Measurements from ENCODE around the gene AIRE. TPM values are rescaled to one million over a fixed set of nuclear protein-coding genes. Genes with fewer than 3 reads are reported as not detected.
A peak's percentile ranks its signal among the peaks of the same experiment; 100 is the strongest.

Gene AIRE
- total and polyA plus RNA-seq, 3 experiments from 2014 or later: 0.22 TPM; not detected in 2

DNA sequence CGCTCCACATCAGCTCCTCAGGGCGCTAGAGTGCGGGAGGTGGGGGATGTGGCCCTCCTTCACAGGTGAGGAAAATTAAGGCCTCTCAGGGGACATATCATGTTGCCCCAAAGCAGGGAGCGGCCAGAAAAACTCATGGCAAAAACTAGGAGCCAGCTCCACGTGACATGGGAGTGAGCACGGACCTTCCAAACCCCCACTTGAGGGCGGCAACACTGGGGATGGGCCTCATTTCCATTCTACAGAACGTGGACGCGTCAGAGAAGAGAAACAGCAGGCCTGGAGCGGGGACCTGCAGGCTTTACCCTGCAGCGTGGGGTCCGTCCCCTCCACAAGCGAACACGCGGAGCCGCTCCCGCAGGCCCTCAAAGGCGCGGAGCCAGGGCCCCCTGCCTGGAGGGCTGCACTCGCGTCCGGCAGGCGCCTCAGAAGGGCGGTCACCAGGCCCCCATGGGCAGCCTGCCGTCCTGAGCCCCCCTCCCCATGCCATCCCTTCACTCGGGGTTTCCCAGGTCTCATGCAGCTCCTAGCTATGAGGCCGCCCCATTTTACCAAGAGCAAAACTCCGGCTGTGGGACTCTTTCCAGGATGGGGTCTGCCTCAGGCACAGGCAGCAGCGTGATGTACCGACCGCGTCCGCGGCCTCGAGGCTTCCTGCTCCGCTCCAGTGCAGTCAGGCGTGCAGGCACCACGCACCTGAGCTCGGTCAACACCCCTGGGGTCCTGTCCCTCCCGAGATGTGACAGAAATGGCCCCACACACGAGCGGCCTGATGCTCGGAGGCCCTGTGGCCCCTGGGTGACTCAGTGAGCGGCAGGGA lies 48.0 kb downstream of the AIRE start:
- peaks cover 3 to 9% (median 7%) of the 10 kb centered on the region in 3 donors for H3K4me1 Mint-ChIP-seq
- Histone ChIP-seq H3K27ac (ENCODE audit: low read depth, low read length) (no peak overlapping the region), H3K9me3 (ENCODE audit: low read length) (no peaks in the 10 kb centered on the region), H3K36me3 (ENCODE audit: insufficient read depth, low read length) (peaks cover 7% of the 10 kb centered on the region), H3K4me1 (ENCODE audit: insufficient read depth, low read length) (peaks cover 7% of the 10 kb centered on the region), H3K4me3 (ENCODE audit: low read length) (no peak overlapping the region), H3K27me3 (ENCODE audit: insufficient read depth, low read length, poor library complexity, severe bottlenecking) (no peaks in the 10 kb centered on the region)
- peak overlapping the region in 1 of 8 donors; percentile 50 for H3K27ac Mint-ChIP-seq
- H3K36me3 Mint-ChIP-seq: peaks cover 0 to 41% (median 0%) of the 10 kb centered on the region in 3 donors
- no peaks in the 10 kb centered on the region for H3K9me3 Mint-ChIP-seq
- POLR2A ChIA-PET: no interaction called here
- no peaks in the 10 kb centered on the region for H3K27me3 Mint-ChIP-seq
- CTCF ChIA-PET: no interaction called here
- DNase-seq: peak in 1 of 5 donors; percentile 43
- H3K4me3 Mint-ChIP-seq: no peak overlapping the region

GRCh38 chr21:44334329-44335030 lies 48.8 kb downstream of the AIRE start:
- H3K27me3 Mint-ChIP-seq: no peaks in the 10 kb centered on the region
- ChIA-PET POLR2A (interaction anchor here (1.1 kb wide), 1 partner anchor 14 kb away, joined by 4 read pairs; no protein-coding TSS in a partner anchor), CTCF (no interaction called here)
- H3K27ac Mint-ChIP-seq: peak overlapping the region in 2 of 8 donors; percentile 36 to 52
- H3K4me3 ChIP-seq (ENCODE audit: low read length): no peak overlapping the region
- no peak overlapping the region for H3K27ac ChIP-seq (ENCODE audit: low read depth, low read length)
- H3K9me3 Mint-ChIP-seq: no peaks in the 10 kb centered on the region
- H3K4me3 Mint-ChIP-seq: no peak overlapping the region
- H3K4me1 Mint-ChIP-seq: peaks cover 4 to 11% (median 11%) of the 10 kb centered on the region in 3 donors
- H3K27me3 ChIP-seq (ENCODE audit: insufficient read depth, low read length, poor library complexity, severe bottlenecking): no peaks in the 10 kb centered on the region
- H3K9me3 ChIP-seq (ENCODE audit: low read length): no peaks in the 10 kb centered on the region
- no peak for DNase-seq
- H3K36me3 ChIP-seq (ENCODE audit: insufficient read depth, low read length): peaks cover 7% of the 10 kb centered on the region
- peaks cover 8% of the 10 kb centered on the region for H3K4me1 ChIP-seq (ENCODE audit: insufficient read depth, low read length)
- peaks cover 0 to 40% (median 0%) of the 10 kb centered on the region in 3 donors for H3K36me3 Mint-ChIP-seq

- CTCF ChIA-PET: no interaction called here
- Histone ChIP-seq H3K4me3 (ENCODE audit: low read length) (no peak overlapping the region), H3K27ac (ENCODE audit: low read depth, low read length) (no peak overlapping the region), H3K4me1 (ENCODE audit: insufficient read depth, low read length) (peaks cover 18% of the 10 kb centered on the region), H3K36me3 (ENCODE audit: insufficient read depth, low read length) (peaks cover 7% of the 10 kb centered on the region), H3K27me3 (ENCODE audit: insufficient read depth, low read length, poor library complexity, severe bottlenecking) (no peaks in the 10 kb centered on the region), H3K9me3 (ENCODE audit: low read length) (no peaks in the 10 kb centered on the region)
- Mint-ChIP-seq H3K4me1 (peaks cover 13 to 21% (median 20%) of the 10 kb centered on the region in 3 donors), H3K27ac (peak overlapping the region in 1 of 8 donors; percentile 52), H3K4me3 (no peak overlapping the region), H3K9me3 (no peaks in the 10 kb centered on the region), H3K36me3 (peaks cover 0 to 41% (median 0%) of the 10 kb centered on the region in 3 donors), H3K27me3 (no peaks in the 10 kb centered on the region)
- DNase-seq: no peak
- POLR2A ChIA-PET: interaction anchor here (1.1 kb wide), 1 partner anchor 15 kb away, joined by 4 read pairs; no protein-coding TSS in a partner anchor
Measured at GRCh38 chr21:44335266-44336059, 49.8 kb downstream of the AIRE start.

DNA sequence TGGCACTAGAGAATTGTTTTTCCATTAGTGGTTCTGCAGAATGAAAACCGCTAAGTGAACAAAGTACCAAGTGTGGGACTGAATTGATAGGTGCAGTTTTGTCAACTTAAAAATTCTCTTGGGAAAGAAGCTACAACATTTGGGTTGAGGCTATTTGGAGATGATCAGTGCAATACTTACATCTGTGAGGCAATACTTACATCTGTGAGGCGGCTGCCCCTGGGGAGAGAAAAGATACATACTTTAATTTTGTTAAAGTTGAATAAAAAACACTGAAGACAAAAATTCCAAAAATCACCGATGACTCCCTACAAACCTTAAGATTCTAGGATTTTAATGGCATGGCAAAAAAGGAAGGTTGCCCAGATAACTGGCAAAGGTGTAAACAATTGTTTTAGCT lies 51.8 kb downstream of the AIRE start:
- DNase-seq: no peak
- Mint-ChIP-seq H3K4me3 (peak overlapping the region; percentile 12 to 91 (median 74)), H3K4me1 (peaks cover 17 to 24% (median 22%) of the 10 kb centered on the region in 3 donors), H3K9me3 (no peaks in the 10 kb centered on the region), H3K36me3 (peaks cover 0 to 34% (median 0%) of the 10 kb centered on the region in 3 donors), H3K27ac (peak overlapping the region; percentile 38 to 98 (median 87)), H3K27me3 (no peaks in the 10 kb centered on the region)
- no peak overlapping the region for H3K27ac ChIP-seq (ENCODE audit: low read depth, low read length)
- H3K4me3 ChIP-seq (ENCODE audit: low read length): no peak overlapping the region
- peaks cover 18% of the 10 kb centered on the region for H3K4me1 ChIP-seq (ENCODE audit: insufficient read depth, low read length)
- ChIA-PET CTCF (no interaction called here), POLR2A (no interaction called here)
- no peaks in the 10 kb centered on the region for H3K9me3 ChIP-seq (ENCODE audit: low read length)
- H3K27me3 ChIP-seq (ENCODE audit: insufficient read depth, low read length, poor library complexity, severe bottlenecking): no peaks in the 10 kb centered on the region
- H3K36me3 ChIP-seq (ENCODE audit: insufficient read depth, low read length): peaks cover 7% of the 10 kb centered on the region

DNA sequence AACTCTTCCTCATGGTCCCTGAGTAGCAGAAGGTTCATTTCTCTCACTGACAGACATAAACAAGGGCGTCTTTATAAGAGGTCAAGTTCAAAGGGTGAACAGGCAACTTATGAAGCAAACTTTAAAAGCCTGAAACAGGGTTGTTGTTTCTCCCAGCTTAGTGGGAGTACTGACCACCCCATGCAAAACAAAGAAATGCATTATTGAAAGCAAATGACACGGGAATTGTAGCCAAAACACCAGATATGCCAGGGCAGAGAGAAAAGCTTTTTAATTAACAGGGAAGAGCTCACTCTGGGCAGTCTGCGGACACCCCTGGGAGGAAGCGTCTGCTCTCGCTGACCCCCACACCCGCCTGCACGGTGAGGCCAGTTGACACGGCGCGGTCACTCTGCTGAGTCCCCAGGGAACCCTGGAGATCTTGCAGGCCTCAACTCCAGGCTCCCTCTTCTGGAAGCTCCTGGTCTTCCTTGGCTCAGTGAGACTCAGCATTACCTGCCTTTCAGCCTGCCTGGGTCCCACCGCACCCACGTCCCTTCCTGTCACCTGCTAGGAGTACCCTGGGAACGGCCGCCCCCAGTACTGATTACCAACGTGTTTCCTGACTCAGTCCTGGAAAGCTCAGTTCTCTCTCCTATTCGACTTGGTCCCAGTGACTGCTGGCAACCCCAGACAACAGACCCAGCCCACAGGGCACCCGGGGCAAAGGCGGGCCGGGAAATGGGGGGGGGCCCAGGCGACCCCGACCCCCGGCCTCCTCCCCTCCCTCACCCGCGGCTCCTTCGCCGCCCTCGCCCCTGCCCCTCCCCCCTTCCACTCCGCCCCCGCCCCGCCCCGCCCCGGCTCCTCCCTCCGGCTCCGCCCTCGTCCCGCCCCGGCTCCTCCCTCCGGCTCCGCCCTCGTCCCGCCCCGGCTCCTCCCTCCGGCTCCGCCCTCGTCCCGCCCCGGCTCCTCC lies 52.5 kb downstream of the AIRE start:
- ChIA-PET POLR2A (interaction anchor here (0.8 kb wide), 1 partner anchor 15 kb away, joined by 4 read pairs; the partner anchor contains the start of gene TRPM2), CTCF (no interaction called here)
- H3K27ac ChIP-seq (ENCODE audit: low read depth, low read length): peak overlapping the region; percentile 43
- peaks cover 0 to 28% (median 0%) of the 10 kb centered on the region in 3 donors for H3K36me3 Mint-ChIP-seq
- no peaks in the 10 kb centered on the region for H3K27me3 Mint-ChIP-seq
- H3K27me3 ChIP-seq (ENCODE audit: insufficient read depth, low read length, poor library complexity, severe bottlenecking): no peaks in the 10 kb centered on the region
- no peaks in the 10 kb centered on the region for H3K9me3 ChIP-seq (ENCODE audit: low read length)
- H3K4me3 ChIP-seq (ENCODE audit: low read length): peak overlapping the region; percentile 43
- peaks cover 17 to 24% (median 22%) of the 10 kb centered on the region in 3 donors for H3K4me1 Mint-ChIP-seq
- peak; percentile 33 to 67 (median 46) for DNase-seq
- peak overlapping the region; percentile 49 to 91 (median 75) for H3K4me3 Mint-ChIP-seq
- H3K27ac Mint-ChIP-seq: peak overlapping the region; percentile 61 to 98 (median 87)
- no peaks in the 10 kb centered on the region for H3K9me3 Mint-ChIP-seq
- peaks cover 18% of the 10 kb centered on the region for H3K4me1 ChIP-seq (ENCODE audit: insufficient read depth, low read length)
- H3K36me3 ChIP-seq (ENCODE audit: insufficient read depth, low read length): peaks cover 7% of the 10 kb centered on the region

GRCh38 chr21:44338971-44339910 lies 53.6 kb downstream of the AIRE start, which contains the start of gene CFAP410:
CFAP410 (minus strand) TSS chr21:44339390; CDS start chr21:44339194, 196 bp downstream.
- no peaks in the 10 kb centered on the region for H3K9me3 ChIP-seq (ENCODE audit: low read length)
- CTCF ChIA-PET: no interaction called here
- H3K9me3 Mint-ChIP-seq: no peaks in the 10 kb centered on the region
- peak within 1 kb of the TSS; percentile 97 for H3K4me3 ChIP-seq (ENCODE audit: low read length)
- H3K36me3 Mint-ChIP-seq: peaks cover 0 to 28% (median 0%) of the 10 kb centered on the region in 3 donors
- H3K36me3 ChIP-seq (ENCODE audit: insufficient read depth, low read length): peaks cover 7% of the 10 kb centered on the region
- peak within 1 kb of the TSS; percentile 94 to 99 (median 98) for H3K27ac Mint-ChIP-seq
- peak within 1 kb of the TSS; percentile 97 for H3K27ac ChIP-seq (ENCODE audit: low read depth, low read length)
- H3K4me3 Mint-ChIP-seq: peak within 1 kb of the TSS; percentile 86 to 93 (median 90)
- peak; percentile 92 to 97 (median 96) for DNase-seq
- POLR2A ChIA-PET: interaction anchor here (0.8 kb wide), 1 partner anchor 14 kb away, joined by 4 read pairs; the partner anchor contains the start of gene TRPM2
- peaks cover 18% of the 10 kb centered on the region for H3K4me1 ChIP-seq (ENCODE audit: insufficient read depth, low read length)
- no peaks in the 10 kb centered on the region for H3K27me3 Mint-ChIP-seq
- H3K27me3 ChIP-seq (ENCODE audit: insufficient read depth, low read length, poor library complexity, severe bottlenecking): no peaks in the 10 kb centered on the region
- peaks cover 17 to 29% (median 26%) of the 10 kb centered on the region in 3 donors for H3K4me1 Mint-ChIP-seq
